Measurements from ENCODE around the gene MAML3.
A peak's percentile ranks its signal among the peaks of the same experiment; 100 is the strongest.

MAML3 gene

GRCh38 chr4:140096483-140096861 is 57.5 kb downstream of the MAML3 start:
- TF ChIP-seq CTCF (IDR thresholded peaks at IDR 0.05; ENCODE audit: low read depth, low read length, poor library complexity, severe bottlenecking) (no peak), EZH2phosphoT487 (IDR thresholded peaks at IDR 0.05; ENCODE audit: borderline replicate concordance, low read length) (no peak)
- peak overlapping the region; percentile 77 for H3K4me2 ChIP-seq (ENCODE audit: low read length)
- 0 out of 2 replicates have a peak, but pooled peaks cover 10% of the 10 kb centered on the region for H3F3A ChIP-seq (ENCODE audit: control insufficient read depth, insufficient read depth)

GRCh38 chr4:140095694-140096482 is 58.1 kb downstream of the MAML3 start:
- Histone ChIP-seq H3K27me3 (ENCODE audit: control insufficient read depth, low read length) (no peaks in the 10 kb centered on the region), H4K20me1 (ENCODE audit: control insufficient read depth, insufficient read depth, low read depth, low read length) (no peaks in the 10 kb centered on the region), H3K4me1 (ENCODE audit: control insufficient read depth, low read length) (peaks cover 82% of the 10 kb centered on the region), H3F3A (ENCODE audit: control insufficient read depth, insufficient read depth) (0 out of 2 replicates have a peak, but pooled peaks cover 10% of the 10 kb centered on the region), H3K9me2 (replicated peaks; ENCODE audit: control insufficient read depth, low read length) (no peaks in the 10 kb centered on the region), H3K4me2 (ENCODE audit: low read length) (peak overlapping the region; percentile 77), H3K79me2 (ENCODE audit: control insufficient read depth, low read length) (peaks cover 51% of the 10 kb centered on the region), H3K27ac (ENCODE audit: low read depth, low read length) (peak overlapping the region; percentile 82), H3K9me3 (ENCODE audit: control insufficient read depth, insufficient read depth, low read length) (no peaks in the 10 kb centered on the region), H3K36me3 (ENCODE audit: control insufficient read depth, low read length) (no peaks in the 10 kb centered on the region), H3K4me3 (ENCODE audit: low read length) (peak overlapping the region; percentile 64)
- TF ChIP-seq EZH2phosphoT487 (IDR thresholded peaks at IDR 0.05; ENCODE audit: borderline replicate concordance, low read length) (no peak), CTCF (IDR thresholded peaks at IDR 0.05; ENCODE audit: low read depth, low read length, poor library complexity, severe bottlenecking) (no peak)

More at GRCh38 chr4:140096483-140096861, 57.5 kb downstream of the MAML3 start:
- no peaks in the 10 kb centered on the region for H3K36me3 ChIP-seq (ENCODE audit: control insufficient read depth, low read length)
- H3K27me3 ChIP-seq (ENCODE audit: control insufficient read depth, low read length): no peaks in the 10 kb centered on the region
- peaks cover 83% of the 10 kb centered on the region for H3K4me1 ChIP-seq (ENCODE audit: control insufficient read depth, low read length)
- H3K27ac ChIP-seq (ENCODE audit: low read depth, low read length): peak overlapping the region; percentile 82
- H4K20me1 ChIP-seq (ENCODE audit: control insufficient read depth, insufficient read depth, low read depth, low read length): no peaks in the 10 kb centered on the region
- no peaks in the 10 kb centered on the region for H3K9me2 ChIP-seq (replicated peaks; ENCODE audit: control insufficient read depth, low read length)
- H3K79me2 ChIP-seq (ENCODE audit: control insufficient read depth, low read length): peaks cover 51% of the 10 kb centered on the region
- peak overlapping the region; percentile 64 for H3K4me3 ChIP-seq (ENCODE audit: low read length)
- H3K9me3 ChIP-seq (ENCODE audit: control insufficient read depth, insufficient read depth, low read length): no peaks in the 10 kb centered on the region

GRCh38 chr4:140094438-140095420 is 59.3 kb downstream of the MAML3 start:
- Histone ChIP-seq H3K9me2 (replicated peaks; ENCODE audit: control insufficient read depth, low read length) (no peaks in the 10 kb centered on the region), H3K27me3 (ENCODE audit: control insufficient read depth, low read length) (no peaks in the 10 kb centered on the region), H3K36me3 (ENCODE audit: control insufficient read depth, low read length) (no peaks in the 10 kb centered on the region), H3K4me3 (ENCODE audit: low read length) (peak overlapping the region; percentile 64), H3K4me2 (ENCODE audit: low read length) (peak overlapping the region; percentile 77), H3K79me2 (ENCODE audit: control insufficient read depth, low read length) (peaks cover 54% of the 10 kb centered on the region), H3K9me3 (ENCODE audit: control insufficient read depth, insufficient read depth, low read length) (no peaks in the 10 kb centered on the region), H3F3A (ENCODE audit: control insufficient read depth, insufficient read depth) (0 out of 2 replicates have a peak, but pooled peaks cover 10% of the 10 kb centered on the region), H3K27ac (ENCODE audit: low read depth, low read length) (peak overlapping the region; percentile 82), H4K20me1 (ENCODE audit: control insufficient read depth, insufficient read depth, low read depth, low read length) (no peaks in the 10 kb centered on the region), H3K4me1 (ENCODE audit: control insufficient read depth, low read length) (peaks cover 71% of the 10 kb centered on the region)
- TF ChIP-seq CTCF (IDR thresholded peaks at IDR 0.05; ENCODE audit: low read depth, low read length, poor library complexity, severe bottlenecking) (no peak), EZH2phosphoT487 (IDR thresholded peaks at IDR 0.05; ENCODE audit: borderline replicate concordance, low read length) (no peak)

Data from DOHH2 (cell line).